Coronary artery (tissue), 2 donors: ENCODE measurements around the gene NSD1.

Source experiments
- DNase-seq: peaks from one replicate; pipeline ENCODE4 v3.0.0-alpha.2; 2017; ENCODE audit warnings: low spot score
- H3K27ac ChIP-seq, 2 donors: fragments of 200-600 bp; sonication (generic); one replicate each; pipeline ENCODE4 v1.5.1; 2016 to 2019
- H3K4me3 ChIP-seq: fragments of 200-600 bp; sonication (generic); 2 replicates; pipeline ENCODE4 v1.5.1; 2016; ENCODE audit warnings: mild to moderate bottlenecking, moderate library complexity
- CTCF ChIP-seq: fragments of 200-600 bp; sonication (generic); IDR thresholded peaks from one replicate; pipeline ENCODE4 v1.5.1; 2019; ENCODE audit warnings: antibody characterized with exemption

NSD1 gene

GRCh38 chr5:177296581-177296980 lies 163.0 kb downstream of the NSD1 start:
- peak overlapping the region in 1 of 2 donors; percentile 37 for H3K27ac ChIP-seq
- DNase-seq = no peak
- TF ChIP-seq CTCF = no peak
- H3K4me3 ChIP-seq = no peak overlapping the region

- no peak for TF ChIP-seq CTCF
- Histone ChIP-seq H3K4me3 (no peak overlapping the region), H3K27ac (no peak overlapping the region)
- no peak for DNase-seq
Observed at GRCh38 chr5:177297922-177298321, 164.3 kb downstream of the NSD1 start.

GRCh38 chr5:177299697-177300096 lies 166.1 kb downstream of the NSD1 start:
- DNase-seq = no peak
- TF ChIP-seq CTCF = no peak
- Histone ChIP-seq H3K27ac (peak overlapping the region in 1 of 2 donors; percentile 63), H3K4me3 (no peak overlapping the region)

GRCh38 chr5:177300236-177300880 lies 166.8 kb downstream of the NSD1 start:
- DNase-seq = peak; percentile 72
- no peak for TF ChIP-seq CTCF
- Histone ChIP-seq H3K27ac (peak overlapping the region in 1 of 2 donors; percentile 63), H3K4me3 (no peak overlapping the region)

- TF ChIP-seq CTCF = no peak
- H3K4me3 ChIP-seq = no peak overlapping the region
- no peak for DNase-seq
- H3K27ac ChIP-seq = peak overlapping the region in 1 of 2 donors; percentile 63
Observed at GRCh38 chr5:177300951-177301350, 167.4 kb downstream of the NSD1 start.

- peak overlapping the region in 1 of 2 donors; percentile 44 for H3K27ac ChIP-seq
- H3K4me3 ChIP-seq = peak overlapping the region; percentile 16
- no peak for DNase-seq
- no peak for TF ChIP-seq CTCF
Observed at GRCh38 chr5:177301503-177302165, 168.1 kb downstream of the NSD1 start.
